Measurements from ENCODE around the gene RTRAF.

The RTRAF gene

GRCh38 chr14:52051871-52052270 is 62.5 kb downstream of the RTRAF start:
- no peak for FAIRE-seq

- no peak for FAIRE-seq
Observed at GRCh38 chr14:52052288-52052943, 63.1 kb downstream of the RTRAF start.

GRCh38 chr14:52053044-52053443 is 63.7 kb downstream of the RTRAF start:
- no peak for FAIRE-seq

- FAIRE-seq = no peak
Observed at GRCh38 chr14:52054678-52055077, 65.3 kb downstream of the RTRAF start.

- no peak for FAIRE-seq
Observed at GRCh38 chr14:52055167-52055566, 65.8 kb downstream of the RTRAF start.

- FAIRE-seq = no peak
Observed at GRCh38 chr14:52058341-52058740, 69.0 kb downstream of the RTRAF start.

- no peak for FAIRE-seq
Observed at GRCh38 chr14:52059649-52060048, 70.3 kb downstream of the RTRAF start.

GRCh38 chr14:52060080-52060479 is 70.7 kb downstream of the RTRAF start:
- no peak for FAIRE-seq

Data from A204.1 (cell line).